Tibial artery (tissue), 4 donors: ENCODE measurements around the gene OPRL1.

ENCODE experiments used
- DNase-seq, 2 donors: peaks; one replicate each; pipeline ENCODE4 v3.0.0-alpha.2; 2019
- H3K27ac ChIP-seq, 2 donors: fragments of 200-600 bp; sonication (generic) in 1 of 2; 1 replicate in 1 of 2; 2 replicates in 1 of 2; pipeline ENCODE4 v1.5.1; 2018 to 2019; ENCODE audit warnings: mild to moderate bottlenecking in 1 of 2
- H3K27me3 ChIP-seq, 2 donors: fragments of 200-600 bp; sonication (generic) in 1 of 2; one replicate each; pipeline versions ENCODE4 v1.5.1 to v1.6.0; 2016 to 2019
- H3K36me3 ChIP-seq, 3 donors: fragments of 200-600 bp; sonication (generic) in 2 of 3; one replicate each; pipeline ENCODE4 v1.5.1; 2016 to 2019; ENCODE audit warnings: mild to moderate bottlenecking in 2 of 3
- H3K4me1 ChIP-seq, 4 donors: fragments of 200-600 bp; sonication (generic) in 2 of 4; 1 replicate in 3 of 4; 2 replicates in 1 of 4; pipeline ENCODE4 v1.5.1; 2016 to 2019
- H3K4me3 ChIP-seq, 2 donors: fragments of 200-600 bp; sonication (generic) in 1 of 2; 1 replicate in 1 of 2; 2 replicates in 1 of 2; pipeline ENCODE4 v1.5.1; 2018 to 2019; ENCODE audit warnings: mild to moderate bottlenecking in 2 of 2
- H3K9me3 ChIP-seq, 3 donors: fragments of 200-600 bp; sonication (generic) in 1 of 3; one replicate each; pipeline ENCODE4 v1.5.1; 2016 to 2019
- intact Hi-C: fragments of 100-400 bp; cut with DNase I; formaldehyde crosslinking; loops from one replicate; pipeline ENCODE4 v1.15.0; 2023; ENCODE audit warnings: low total_unique reads
- TF ChIP-seq, protein P1 (sequence below), 2 experiments: fragments of 200-600 bp in 1 of 2; fragments of 450-650 bp in 1 of 2; IDR thresholded peaks; one replicate each; pipeline ENCODE4 v1.5.1; 2017 to 2019; ENCODE audit warnings: antibody characterized with exemption in 2 of 2, mild to moderate bottlenecking in 1 of 2, moderate library complexity in 1 of 2

The OPRL1 gene

DNA sequence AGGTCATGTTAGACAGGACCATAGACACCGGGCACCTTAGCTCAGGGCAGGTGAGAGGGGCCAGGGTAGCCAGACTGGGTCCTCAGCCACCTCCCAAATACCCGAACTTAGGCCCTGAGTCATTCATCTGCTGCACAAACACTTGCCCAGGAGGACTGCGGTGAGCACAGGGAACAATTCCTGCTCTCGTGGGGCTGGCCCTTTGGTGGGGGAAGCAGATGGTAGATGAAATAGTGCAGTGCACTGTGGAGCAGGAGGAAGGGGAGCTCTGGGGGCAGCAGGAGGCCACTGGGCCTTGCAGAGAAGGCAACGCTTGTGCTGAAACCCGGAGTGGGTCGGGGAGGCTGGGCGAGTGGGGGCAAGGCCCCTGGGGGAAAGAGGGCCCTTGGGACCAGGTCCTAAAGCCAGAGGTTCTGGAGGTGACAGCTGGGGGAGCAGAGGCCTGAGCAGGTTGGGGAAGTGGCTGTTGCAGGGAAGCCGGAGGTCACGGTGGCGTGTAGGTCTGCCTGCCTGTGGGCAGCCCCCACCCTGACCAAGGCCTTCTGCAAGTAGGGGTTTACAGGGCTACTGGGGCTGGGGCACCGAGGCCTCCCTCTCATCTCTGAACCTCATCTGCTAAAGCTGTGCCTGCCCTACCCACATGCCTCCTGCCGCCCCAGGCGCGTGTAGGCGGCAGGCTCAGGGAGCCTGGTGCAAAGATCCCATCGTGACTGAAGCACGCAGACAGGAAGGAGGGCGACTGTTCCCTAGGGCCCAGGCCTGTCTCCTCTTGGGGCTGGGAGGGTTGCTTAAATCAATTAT is 32.2 kb downstream of the OPRL1 start:
- Histone ChIP-seq H3K27me3 (peaks cover 0 to 32% of the 10 kb centered on the region in 2 donors), H3K4me1 (no peaks in the 10 kb centered on the region), H3K9me3 (no peaks in the 10 kb centered on the region), H3K27ac (no peak overlapping the region), H3K36me3 (no peaks in the 10 kb centered on the region), H3K4me3 (no peak overlapping the region)
- intact Hi-C loops: no loop called here
- TF ChIP-seq, protein P1, sequence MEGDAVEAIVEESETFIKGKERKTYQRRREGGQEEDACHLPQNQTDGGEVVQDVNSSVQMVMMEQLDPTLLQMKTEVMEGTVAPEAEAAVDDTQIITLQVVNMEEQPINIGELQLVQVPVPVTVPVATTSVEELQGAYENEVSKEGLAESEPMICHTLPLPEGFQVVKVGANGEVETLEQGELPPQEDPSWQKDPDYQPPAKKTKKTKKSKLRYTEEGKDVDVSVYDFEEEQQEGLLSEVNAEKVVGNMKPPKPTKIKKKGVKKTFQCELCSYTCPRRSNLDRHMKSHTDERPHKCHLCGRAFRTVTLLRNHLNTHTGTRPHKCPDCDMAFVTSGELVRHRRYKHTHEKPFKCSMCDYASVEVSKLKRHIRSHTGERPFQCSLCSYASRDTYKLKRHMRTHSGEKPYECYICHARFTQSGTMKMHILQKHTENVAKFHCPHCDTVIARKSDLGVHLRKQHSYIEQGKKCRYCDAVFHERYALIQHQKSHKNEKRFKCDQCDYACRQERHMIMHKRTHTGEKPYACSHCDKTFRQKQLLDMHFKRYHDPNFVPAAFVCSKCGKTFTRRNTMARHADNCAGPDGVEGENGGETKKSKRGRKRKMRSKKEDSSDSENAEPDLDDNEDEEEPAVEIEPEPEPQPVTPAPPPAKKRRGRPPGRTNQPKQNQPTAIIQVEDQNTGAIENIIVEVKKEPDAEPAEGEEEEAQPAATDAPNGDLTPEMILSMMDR (IDR thresholded peaks at IDR 0.05): no peak
- peak in 1 of 2 donors; percentile 48 for DNase-seq

DNA sequence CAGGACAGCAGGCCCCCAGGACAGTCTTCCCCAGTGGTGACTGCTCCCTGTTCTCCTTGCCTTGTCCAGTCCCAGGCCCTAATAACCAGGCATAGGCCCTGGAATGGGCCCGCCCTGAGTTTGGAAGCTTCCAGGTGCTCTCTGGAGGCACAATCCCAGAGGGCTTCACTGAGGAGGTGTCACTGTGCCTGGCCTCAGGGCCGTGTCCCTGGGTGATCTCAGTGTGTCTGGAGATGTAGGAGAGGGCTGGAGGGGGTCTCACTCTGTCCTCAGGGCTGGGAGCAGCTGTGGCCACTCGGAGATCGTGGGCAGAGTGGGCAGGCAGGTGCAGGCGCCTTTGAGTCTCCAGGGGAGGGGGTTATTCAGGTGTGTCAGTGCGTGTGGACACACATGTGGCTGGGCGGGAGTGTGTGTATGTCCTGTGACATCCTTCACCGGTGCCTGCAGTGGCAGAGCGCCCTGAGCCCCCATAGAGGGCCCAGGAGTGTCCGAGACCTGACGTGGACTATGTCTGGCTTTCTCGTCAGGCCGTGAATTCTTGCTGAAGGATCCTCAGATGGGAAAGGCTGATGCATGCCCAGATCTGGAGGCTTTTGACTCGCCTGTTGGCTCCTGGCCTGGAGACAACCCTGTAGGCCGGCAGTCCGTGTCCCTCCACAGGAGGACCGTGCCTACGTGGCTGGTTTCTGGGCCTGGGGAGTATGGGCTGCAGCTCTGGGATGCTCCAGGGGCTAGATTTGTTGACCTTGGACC is 33.0 kb downstream of the OPRL1 start:
- no peak overlapping the region for H3K27ac ChIP-seq

DNA sequence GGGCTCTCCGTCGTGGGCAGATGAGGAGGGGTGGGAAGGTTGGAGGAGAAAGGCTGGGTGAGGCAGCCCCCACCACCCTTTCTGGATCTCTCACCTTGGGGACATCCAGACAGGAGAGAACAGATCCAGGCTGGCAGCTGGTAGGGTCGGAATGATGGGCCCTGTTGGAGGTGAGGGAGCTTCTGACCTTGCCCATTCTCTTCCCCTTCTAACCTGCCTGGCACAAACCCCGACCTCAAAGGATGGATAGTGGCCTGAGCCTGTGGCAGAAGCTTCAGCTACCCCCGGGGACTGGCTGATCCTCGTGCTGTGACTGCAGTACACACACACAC is 33.5 kb downstream of the OPRL1 start:
- H3K9me3 ChIP-seq: no peaks in the 10 kb centered on the region
- no peak overlapping the region for H3K27ac ChIP-seq
- TF ChIP-seq, protein P1 (IDR thresholded peaks at IDR 0.05): no peak
- intact Hi-C loops: no loop called here
- no peaks in the 10 kb centered on the region for H3K36me3 ChIP-seq
- H3K4me3 ChIP-seq: no peak overlapping the region
- no peaks in the 10 kb centered on the region for H3K4me1 ChIP-seq
- peaks cover 0 to 21% of the 10 kb centered on the region in 2 donors for H3K27me3 ChIP-seq
- peak in 1 of 2 donors; percentile 48 for DNase-seq

More for the DNA sequence above, 33.0 kb downstream of the OPRL1 start:
- Histone ChIP-seq H3K4me3 (no peak overlapping the region), H3K9me3 (no peaks in the 10 kb centered on the region), H3K4me1 (no peaks in the 10 kb centered on the region), H3K27me3 (peaks cover 0 to 26% of the 10 kb centered on the region in 2 donors), H3K36me3 (no peaks in the 10 kb centered on the region)
- TF ChIP-seq, protein P1 (IDR thresholded peaks at IDR 0.05): no peak
- intact Hi-C loops: no loop called here
- DNase-seq: peak in 1 of 2 donors; percentile 46

DNA sequence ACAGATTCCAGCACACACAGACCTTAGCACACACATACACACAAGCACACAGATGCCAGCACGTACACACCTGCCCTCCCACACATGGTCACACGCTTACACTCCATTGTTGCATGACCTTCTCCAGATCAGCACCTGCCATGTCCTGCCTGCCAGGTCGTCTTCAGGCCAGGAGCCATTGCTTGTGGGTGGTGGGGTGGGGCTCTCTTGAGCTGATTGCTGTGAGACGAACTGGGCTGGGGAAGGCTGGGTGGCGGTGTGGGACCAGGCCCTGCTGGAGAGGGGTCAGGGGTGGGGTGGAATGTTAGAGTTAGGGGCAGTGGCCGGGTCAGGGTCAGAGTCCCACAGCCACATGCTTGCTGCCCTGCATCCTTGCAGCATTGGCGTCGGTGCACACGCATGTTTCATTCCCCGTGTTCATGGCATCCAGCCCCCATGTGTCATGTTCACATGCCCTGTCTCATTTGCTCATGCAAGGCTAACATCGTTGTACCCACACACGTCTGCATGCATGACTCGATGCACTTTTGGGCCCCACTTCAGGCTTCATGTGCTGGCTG is 34.0 kb downstream of the OPRL1 start:
- H3K4me3 ChIP-seq: no peak overlapping the region
- H3K4me1 ChIP-seq: no peaks in the 10 kb centered on the region
- H3K27ac ChIP-seq: no peak overlapping the region
- H3K36me3 ChIP-seq: no peaks in the 10 kb centered on the region
- peak in 1 of 2 donors; percentile 44 for DNase-seq
- H3K9me3 ChIP-seq: no peaks in the 10 kb centered on the region
- peaks cover 0 to 19% of the 10 kb centered on the region in 2 donors for H3K27me3 ChIP-seq
- intact Hi-C loops: no loop called here
- TF ChIP-seq, protein P1 (IDR thresholded peaks at IDR 0.05): no peak

DNA sequence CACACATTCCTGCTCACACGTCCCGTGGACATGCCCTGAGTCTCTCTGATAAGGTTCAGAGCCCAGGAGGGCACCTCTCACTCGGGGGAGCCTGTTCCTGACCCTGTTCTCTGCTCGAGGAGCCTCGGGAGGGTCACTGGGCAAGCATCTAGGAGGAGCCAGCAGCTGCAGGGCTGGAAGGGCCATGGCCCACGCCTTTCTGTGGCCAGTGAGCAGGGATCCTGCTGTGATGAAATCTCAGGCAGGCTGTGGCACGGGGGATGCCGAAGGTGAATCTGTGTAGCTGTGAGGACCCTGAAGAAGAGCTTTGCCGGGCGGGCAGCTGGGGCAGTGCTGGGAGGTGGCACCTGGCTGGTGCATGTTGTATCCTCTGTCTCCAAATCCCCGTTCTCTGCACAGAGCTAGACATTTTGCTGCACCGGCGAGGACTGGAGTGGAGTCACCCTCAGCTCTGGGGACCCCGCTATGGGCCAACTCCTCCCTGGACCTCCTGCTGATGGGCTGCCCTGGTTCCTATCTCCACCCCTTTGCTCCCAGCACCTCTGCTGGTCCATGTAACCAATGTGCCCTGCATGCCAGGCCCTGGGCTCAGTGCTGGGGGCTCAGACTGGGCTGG is 34.6 kb downstream of the OPRL1 start:
- peak in 1 of 2 donors; percentile 54 for DNase-seq
- no peaks in the 10 kb centered on the region for H3K9me3 ChIP-seq
- H3K27me3 ChIP-seq: peaks cover 0 to 18% of the 10 kb centered on the region in 2 donors
- intact Hi-C loops: no loop called here
- TF ChIP-seq, protein P1 (IDR thresholded peaks at IDR 0.05): no peak
- H3K4me1 ChIP-seq: no peaks in the 10 kb centered on the region
- H3K27ac ChIP-seq: no peak overlapping the region
- H3K36me3 ChIP-seq: no peaks in the 10 kb centered on the region
- H3K4me3 ChIP-seq: no peak overlapping the region
